HG02943 (cell line): ENCODE data around the gene PFKFB3.
"Not testable (repeated sequence)": the region's sequence is repeated elsewhere in the genome, so short reads cannot be mapped to it uniquely, and the experiment has no call there.

Experiments used
- ATAC-seq: cut with Tn5 transposase; IDR thresholded peaks from one replicate; pipeline ENCODE4 v1.9.1; 2021; ENCODE audit warnings: mild to moderate bottlenecking, low read depth, moderate library complexity; ENCODE audit not compliant: unreplicated experiment

PFKFB3 gene

DNA sequence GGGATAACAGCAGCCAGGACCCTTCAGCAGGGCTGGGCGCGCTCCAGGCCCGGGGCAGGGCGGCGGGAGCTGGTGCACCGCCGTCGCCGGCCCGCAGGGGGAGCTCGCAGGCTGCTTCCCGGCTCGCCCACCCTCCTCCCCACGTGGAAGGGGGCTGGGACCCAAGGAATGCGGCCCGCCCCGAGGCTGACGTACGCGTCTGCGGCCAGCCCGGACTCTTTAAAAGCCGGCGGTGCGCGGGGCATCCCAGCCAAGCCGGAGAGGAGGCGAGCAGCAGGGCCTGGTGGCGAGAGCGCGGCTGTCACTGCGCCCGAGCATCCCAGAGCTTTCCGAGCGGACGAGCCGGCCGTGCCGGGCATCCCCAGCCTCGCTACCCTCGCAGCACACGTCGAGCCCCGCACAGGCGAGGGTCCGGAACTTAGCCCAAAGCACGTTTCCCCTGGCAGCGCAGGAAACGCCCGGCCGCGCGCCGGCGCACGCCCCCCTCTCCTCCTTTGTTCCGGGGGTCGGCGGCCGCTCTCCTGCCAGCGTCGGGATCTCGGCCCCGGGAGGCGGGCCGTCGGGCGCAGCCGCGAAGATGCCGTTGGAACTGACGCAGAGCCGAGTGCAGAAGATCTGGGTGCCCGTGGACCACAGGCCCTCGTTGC lies at the start of gene PFKFB3:
Gene PFKFB3 (plus strand): TSS at position 249 of the 647 bp plus-strand sequence. CDS start 329 bp downstream, at position 578.
- peak; percentile 48 for ATAC-seq

DNA sequence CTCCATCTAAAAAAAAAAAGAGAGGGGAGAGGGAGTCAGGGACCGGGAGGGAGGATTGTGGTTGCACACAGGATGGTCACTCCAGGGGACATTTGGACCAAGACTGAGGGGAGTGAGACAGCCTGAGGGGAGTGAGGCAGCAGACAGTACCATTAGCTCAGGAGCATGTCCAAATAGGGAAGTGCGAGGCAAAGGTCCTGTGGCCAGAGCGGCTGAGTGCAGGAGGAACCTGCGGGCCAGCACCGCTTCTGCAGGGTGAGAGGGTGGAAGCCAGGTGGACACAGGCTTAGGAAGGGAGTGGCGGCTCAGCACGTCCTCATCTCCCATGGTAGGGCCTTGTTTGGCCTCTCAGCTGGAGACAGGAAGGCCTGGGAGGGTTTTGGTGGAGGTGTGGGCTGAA lies 48.9 kb upstream of the PFKFB3 start:
- no peak for ATAC-seq

DNA sequence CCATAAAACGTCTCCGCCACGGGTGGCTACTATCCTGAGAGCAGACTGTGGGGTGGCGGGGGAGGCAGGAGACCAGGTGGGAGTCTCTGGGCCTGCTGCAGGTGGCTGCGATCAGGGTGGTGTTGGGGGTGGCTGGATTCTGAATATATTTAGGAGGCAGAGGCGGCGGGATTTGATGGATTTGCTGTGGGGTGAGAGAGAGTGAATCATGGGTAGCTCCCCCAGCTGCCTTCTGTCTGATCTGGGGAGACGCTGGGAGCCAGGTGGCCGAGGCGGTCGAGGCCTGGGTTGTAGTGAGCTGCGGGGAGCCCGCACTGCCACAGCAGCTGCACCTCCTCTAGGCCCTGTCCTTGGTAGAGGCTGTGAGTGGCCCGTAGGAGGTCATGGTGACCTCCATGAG lies 48.2 kb upstream of the PFKFB3 start:
- no peak for ATAC-seq

DNA sequence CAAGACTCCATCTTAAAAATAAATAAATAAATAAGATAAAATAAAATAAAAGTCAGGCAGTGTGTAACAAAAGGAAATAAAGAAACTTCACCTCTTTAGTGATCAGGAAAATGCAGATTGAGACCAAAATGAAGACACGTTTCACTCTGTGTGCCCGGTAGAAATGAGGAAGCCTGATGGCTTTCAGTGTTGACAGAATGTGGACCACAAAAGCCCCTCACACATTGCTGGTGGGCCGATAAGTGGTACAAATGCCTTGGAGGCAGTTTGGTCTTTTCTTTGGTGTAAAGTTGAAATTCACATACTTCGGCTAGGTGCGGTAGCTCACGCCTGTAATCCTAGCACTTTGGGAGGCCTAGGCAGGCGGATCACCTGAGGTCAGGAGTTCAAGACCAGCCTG lies 44.5 kb upstream of the PFKFB3 start:
- no peak for ATAC-seq

DNA sequence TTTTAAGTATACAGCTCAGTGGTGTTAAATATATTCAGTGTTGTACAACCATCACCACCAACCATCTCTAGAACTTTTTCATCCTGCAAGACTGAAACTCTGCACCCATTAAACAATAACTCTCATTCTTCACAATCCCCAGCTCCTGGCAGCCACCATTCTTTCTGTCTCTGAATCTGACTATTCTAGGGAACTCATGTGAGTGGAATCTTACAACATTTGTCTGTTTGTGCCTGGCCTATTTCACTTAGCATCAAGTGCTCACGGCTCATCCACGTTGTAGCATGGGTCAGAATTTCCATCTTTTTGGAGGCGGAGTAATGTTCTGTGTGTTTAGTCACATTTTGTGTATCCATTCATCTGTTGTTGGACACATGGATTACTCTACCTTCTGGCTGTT lies 40.8 kb upstream of the PFKFB3 start:
- no peak for ATAC-seq

DNA sequence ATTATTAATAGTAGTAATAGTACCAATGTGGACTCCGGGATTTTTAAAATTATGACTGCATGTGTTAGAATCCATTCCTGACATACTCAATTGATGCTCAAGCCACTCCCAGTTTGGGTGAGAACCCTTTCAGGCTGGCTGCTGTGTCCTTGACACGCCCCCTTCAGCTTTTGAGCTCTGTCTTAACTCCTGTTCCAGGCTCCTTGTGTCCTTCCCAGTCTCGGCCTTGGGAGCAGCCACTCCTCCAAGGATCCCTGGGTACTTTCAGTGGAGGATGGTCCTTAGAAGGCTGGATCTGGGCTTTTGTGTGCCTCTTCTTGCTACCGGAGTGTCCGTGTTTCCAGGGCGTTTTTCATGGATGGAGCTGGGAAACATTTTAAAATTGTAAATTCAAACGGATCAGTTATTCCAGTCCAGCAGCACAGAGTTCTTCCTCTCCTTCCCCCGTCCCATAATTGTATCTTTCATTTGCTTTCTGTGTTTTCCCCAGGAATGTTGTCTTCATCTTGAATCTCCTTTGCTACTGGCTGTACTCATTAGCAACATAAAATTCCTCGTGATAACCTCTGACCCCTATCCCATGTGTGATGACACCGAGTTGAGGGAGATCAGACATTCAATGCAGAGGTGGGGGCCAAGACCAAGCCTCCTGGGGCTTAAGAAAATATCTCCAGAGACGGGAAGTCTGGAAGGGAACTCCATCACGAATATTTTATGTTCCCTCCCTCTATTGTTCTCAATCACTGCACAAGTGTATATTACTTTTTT lies 40.0 kb upstream of the PFKFB3 start:
- no peak for ATAC-seq

DNA sequence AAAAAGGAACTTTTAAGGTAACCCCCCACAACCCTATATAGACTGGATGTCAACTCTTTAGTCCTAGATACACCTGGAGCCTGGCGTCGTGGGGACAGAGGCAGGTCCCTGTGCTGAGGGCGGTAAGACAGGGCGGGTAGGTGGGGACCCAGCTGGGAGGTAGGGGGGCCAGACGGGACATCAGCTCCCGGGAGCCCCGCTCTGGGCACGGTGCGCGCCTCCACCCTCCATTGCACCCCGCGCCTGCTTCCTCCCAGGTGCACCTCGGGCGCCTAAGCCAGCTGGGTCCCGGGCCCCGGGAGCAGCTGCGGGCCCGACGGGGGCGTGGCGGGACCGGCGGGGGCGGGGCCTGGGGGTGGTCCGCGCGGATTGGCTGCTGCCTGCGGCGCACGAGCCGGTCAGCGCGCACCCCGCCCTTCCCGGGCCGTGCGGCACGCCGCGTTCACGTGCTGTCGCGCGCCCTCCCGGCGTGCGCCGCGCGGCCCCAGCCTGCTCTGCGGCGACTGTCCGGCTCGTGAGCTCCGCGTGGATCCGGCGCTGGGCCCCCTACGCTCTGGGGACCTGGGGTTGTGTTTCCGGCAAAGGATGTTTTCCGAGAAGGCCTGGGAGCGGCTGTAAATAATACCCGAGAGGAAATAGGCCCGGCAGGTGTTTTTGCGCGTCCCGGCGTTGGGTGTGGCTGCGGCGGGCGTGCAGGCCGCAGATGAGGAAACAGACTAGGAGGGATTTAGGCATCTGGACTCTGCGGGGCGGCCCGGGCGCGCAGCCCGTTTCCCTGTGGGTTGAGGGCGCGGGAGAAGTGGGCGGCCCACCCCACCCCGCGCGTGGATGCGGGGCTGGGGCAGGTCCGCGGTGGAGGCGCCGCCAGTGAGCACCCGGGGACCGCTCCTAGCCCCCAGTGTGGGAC lies 39.1 kb upstream of the PFKFB3 start:
- ATAC-seq: peak; percentile 86

DNA sequence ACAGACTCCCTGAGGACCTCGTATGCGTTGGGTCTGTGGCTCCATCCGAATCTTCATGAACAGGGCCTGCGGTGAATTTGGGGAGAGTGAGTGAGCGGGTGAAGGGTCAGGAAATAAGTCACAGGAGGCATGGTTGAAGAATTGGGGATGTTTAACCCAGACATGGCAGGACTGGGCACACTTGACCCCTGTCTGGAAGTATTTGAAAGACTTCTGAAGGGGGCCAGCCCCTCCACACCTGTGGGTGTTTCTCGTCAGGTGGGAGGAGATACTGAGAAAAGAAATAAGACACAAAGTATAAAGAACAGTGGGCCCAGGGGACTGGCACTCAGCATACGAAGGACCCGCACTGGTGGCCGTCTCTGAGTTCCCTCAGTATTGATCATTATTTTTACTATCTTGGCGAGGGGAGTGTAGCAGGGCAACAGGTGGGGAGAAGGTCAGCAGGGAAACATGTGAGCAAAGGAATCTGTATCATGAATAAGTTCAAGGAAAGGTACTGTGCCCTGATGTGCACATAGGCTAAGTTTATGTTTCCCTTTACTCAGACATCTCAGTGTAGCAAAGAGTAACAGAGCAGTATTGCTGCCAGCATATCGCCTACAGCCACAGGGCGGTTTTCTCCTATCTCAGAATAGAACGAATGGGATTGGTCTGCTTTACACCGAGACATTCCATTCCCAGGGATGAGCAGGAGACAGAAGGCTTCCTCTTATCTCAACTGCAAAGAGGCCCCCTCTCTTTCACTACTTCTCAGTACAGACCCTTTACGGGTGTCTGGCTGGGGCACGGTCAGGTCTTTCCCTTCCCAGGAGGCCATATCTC lies 38.2 kb upstream of the PFKFB3 start:
- ATAC-seq: no peak

DNA sequence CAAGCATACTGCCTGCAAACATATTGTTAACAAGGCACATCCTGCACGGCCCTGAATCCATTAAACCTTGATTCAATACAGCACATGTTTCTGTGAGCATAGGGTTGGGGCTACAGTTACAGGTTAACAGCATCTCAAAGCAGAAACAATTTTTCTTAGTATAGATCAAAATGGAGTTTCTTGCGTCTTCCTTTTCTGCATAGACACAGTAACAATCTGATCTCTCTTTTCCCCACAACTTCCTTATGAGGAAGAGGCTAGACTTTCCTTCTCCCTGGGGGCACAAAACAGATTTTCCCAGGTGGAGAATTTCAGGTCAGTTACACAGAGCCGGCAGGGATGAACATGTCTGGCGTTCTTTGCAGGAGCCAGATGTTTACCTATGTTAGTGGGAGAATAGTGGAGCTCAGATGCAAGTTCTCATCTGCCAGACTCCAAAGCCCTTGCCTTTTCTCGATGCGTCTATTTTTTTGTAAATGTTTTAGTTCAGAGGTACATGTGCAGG lies 37.5 kb upstream of the PFKFB3 start:
- no peak for ATAC-seq

DNA sequence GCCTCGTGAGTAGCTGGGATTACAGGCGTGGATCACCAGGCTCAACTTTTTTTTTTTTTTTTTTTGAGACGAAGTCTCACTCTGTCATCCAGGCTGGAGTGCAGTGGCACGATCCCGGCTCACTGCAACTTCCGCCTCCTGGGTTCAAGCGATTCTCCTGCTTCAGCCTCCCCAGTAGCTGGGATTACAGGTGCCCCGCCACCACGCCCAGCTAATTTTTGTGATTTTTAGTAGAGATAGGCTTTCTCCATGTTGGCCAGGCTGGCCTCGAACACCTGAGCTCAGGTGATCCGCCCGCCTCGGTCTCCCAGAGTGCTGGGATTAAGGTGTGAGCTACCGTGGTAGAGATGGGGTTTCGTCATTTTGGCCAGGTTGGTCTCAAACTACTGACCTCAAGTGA lies 36.8 kb upstream of the PFKFB3 start:
- not testable (repeated sequence) for ATAC-seq

DNA sequence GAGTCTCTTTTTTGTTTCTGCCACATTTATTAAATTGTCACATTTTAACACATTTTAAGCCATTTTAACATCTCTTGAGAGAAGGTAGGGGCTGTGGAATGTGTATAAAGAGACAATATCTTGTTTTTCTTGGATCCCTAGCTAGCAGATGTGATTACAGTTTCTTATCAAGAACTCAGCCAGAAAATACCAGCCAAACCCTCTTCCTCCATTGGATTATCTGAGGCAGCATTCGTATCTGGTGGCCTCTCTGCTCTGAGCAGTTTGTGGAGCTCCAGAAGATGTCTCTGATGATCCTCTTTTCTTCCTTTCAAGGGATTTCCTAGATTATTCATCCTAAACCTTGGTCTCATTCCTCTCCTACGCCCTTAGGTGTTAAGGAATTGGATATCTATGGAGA lies 35.3 kb upstream of the PFKFB3 start:
- ATAC-seq: no peak

DNA sequence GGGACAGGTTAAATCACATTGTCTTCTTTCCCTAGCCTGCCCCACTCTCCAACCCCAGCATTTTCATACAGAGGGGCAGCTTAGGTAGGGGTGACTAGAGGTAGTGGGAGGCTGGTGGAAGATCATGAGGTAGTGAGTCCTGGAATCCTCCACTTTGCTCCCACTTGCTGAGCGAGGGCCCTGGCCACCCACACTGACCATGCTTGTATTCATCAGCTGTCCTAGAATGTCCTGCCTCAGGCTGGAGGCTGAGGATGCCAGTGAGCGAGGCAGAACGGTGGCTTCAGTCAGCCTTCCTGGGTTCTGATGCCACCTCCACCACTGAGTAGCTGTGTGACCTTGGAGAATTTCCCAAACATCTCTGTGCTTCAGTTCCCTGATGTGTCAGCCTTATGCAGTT lies 34.6 kb upstream of the PFKFB3 start:
- ATAC-seq: no peak

DNA sequence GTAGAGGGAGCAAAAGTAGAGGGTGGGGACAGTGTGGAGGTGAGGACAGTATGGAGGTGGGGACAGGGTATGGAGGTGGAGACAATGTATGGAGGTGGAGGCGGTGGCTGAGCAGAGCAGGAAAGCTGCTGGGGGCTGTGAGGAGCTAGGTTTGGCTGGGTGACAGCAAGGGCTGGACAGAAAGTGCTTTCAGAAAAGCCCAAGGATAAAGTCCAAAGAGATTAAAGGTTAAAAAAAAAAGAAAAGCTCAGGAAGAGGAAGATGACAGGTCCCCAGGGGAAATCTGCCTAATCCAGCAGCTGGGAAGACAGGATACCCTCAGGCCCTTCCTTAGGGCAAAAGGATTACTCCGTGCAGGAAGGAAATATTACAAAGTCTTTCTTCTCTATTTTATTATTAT lies 32.1 kb upstream of the PFKFB3 start:
- no peak for ATAC-seq

DNA sequence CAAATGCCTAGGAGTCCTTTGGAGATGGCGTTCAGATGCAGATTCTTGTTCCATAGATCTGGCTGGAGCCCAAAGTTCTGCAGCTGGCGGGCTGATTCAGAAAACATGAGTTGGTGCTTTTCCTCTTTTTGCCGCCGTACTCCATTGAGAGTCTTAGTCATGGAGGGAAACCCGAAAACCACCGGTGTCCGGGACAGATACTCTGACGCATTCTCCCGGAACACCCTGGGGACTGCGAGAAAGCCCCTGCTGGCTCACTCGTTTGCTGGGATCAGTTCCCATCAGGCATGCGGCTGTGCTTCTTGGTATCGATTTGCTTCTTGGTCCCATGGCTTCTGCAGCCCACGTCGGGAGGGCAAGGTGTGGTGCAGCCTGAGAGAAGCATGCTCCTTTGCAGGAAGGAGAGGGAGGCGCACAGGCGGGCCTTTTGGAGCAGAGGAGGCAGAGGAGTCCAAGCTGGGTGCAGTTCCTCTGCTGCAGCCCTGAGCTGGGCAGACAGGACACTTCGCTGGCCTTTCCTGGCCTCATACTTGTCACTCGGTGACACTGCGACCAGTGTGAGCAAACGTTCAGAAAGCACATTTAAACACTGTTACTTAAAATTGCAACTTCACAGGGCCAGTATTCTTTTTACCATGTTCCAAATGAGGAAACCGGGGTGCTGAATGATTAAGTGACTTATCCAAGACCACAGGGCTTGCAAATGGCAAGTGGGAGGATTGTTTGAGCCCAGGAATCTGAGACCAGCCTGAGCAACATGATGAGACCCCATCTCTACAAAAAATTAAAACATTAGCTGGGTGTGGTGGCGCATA lies 30.6 kb upstream of the PFKFB3 start:
- ATAC-seq: no peak

DNA sequence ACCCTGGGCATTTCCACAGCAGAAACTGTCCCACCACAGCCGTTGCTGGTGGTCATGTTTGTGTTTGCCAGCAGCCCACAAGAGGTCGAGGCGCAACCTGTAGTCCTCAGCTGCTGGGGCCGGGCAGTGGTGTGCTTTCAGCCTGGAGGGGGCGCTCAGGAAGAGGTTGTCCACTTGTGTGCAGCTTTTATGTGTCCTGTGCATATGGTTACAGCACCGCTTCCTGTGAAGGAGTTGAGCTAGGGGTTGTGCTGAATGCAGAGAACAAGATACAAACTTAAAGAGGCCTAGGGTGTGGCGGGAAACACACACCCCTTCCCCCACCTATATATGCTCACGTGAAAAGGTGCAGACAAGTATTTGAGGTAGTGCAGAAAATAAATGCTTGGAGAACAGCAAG lies 29.5 kb upstream of the PFKFB3 start:
- ATAC-seq: no peak

DNA sequence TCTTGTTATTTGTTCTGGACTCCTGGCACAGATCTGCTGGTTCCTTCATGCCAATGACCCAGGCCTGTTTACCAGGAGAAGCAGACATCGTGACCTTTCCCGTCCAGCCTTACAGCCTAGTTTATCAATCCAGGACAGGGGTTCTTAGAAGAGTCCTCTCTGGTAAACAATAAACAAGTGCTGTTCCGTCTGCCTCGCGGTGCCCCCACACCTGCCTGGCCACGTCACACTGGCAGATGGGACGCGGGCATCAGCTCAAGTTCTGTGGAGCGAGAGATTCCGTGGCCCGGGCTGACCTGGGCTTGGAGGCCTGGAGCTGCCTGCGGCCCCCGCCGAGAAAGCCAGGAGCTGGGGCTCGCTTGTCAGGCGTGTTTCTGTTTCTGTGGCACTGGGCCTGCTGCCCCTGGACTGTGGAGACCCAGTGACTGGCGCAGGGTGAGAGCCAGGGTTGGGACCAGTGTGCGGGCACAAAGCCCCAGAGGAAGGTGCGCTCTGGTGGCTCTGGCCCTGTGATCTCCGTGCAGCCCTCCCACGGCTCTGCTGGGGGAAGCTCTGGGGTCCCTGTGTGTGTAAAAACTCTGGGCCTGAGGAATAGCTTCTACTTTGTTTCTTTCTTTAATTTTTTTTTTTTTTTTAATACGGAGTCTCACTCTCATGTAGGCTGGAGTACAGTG lies 28.4 kb upstream of the PFKFB3 start:
- ATAC-seq: no peak

DNA sequence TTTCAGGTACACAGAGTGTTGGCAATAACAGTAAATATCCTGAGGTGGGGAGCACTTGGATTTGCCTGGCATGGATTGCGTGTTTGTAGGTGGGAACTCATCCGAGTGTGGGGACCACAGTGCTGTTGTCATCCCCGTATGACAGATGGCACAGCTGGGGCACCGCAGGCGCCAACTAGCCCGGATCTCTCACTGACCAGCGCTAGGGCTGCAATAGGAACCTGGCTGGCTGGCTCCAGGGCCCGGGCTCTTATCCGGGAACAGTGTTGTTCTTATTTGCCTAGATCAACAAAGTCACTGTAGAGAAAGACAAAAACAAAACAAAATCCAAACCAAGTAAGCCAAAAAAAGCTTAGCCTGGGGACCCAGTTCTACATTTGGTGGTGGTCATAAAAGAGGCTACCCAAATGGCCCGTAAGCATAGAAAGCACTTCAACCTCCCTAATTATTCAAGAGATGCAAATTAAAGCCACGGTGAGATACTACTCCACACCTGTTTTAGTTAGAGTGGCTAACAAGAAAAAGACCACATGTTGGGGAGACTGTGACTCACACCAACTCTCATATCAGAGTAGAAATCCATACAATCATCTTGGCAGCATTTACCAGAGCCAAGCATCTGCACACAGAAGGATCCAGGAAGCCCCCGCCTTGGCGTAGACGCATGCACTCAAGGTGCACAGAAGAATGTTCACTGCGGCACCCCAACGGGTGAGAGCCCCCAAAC lies 27.2 kb upstream of the PFKFB3 start:
- no peak for ATAC-seq

DNA sequence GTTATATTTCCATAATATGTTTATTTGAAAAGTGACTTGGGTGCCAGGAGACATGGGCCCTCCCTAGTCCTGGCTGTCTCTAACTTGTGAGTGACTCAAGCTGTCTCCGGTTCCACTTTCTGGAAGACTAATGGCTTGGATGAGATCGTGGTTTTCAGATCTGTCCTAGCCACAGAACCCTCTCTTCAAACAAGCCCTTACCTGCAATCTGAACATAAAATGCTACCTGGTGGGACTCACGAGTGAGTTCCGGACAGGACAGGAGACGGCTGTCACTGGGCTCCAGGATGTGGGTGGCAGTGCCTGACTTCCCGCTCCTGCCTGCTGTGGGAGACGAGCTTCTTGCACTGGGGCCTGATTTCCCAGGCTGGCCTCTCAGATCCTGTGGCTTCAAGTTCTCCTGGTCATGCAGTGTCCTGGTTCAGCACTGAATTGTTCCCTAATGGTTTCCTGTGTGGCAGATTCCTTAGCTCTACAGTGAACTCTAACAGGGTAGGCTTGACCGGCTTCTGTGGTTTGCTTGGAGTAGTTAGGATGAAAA lies 26.0 kb upstream of the PFKFB3 start:
- ATAC-seq: no peak
